Body of pancreas (tissue), 4 donors: ENCODE measurements around the gene M1AP. TPM values are rescaled to one million over a fixed set of nuclear protein-coding genes. Genes with fewer than 3 reads are reported as not detected.
A peak's percentile ranks its signal among the peaks of the same experiment; 100 is the strongest.

Experiments used
- ATAC-seq: fragments of 150-250 bp; one replicate; pipeline ENCODE4 v1.9.1; 2016
- DNase-seq, 4 donors: peaks; one replicate each; pipeline ENCODE4 v3.0.0-alpha.2; 2019
- H3K27ac ChIP-seq, 4 donors: fragments of 200-600 bp; sonication (generic); 1 replicate in 3 of 4; 2 replicates in 1 of 4; pipeline versions ENCODE4 v1.5.1 to v1.6.1; 2016 to 2019; ENCODE audit warnings: mild to moderate bottlenecking in 1 of 4, mixed read lengths in 1 of 4, moderate library complexity in 1 of 4
- H3K27me3 ChIP-seq, 2 donors: fragments of 200-600 bp; sonication (generic); one replicate each; pipeline ENCODE4 v1.6.0; 2016; ENCODE audit warnings: mild to moderate bottlenecking in 1 of 2
- H3K36me3 ChIP-seq, 2 donors: fragments of 200-600 bp; sonication (generic); replicated peaks in 1 of 2; 2 replicates each; pipeline ENCODE4 v1.5.1; 2016; ENCODE audit warnings: low read depth in 2 of 2; ENCODE audit not compliant: insufficient read depth in 1 of 2
- H3K4me1 ChIP-seq: fragments of 200-600 bp; sonication (generic); one replicate; pipeline ENCODE4 v1.6.0; 2016
- H3K4me3 ChIP-seq, 2 donors: fragments of 200-600 bp; sonication (generic); 1 replicate in 1 of 2; 2 replicates in 1 of 2; pipeline ENCODE4 v1.5.1; 2016 to 2019
- H3K9me3 ChIP-seq, 3 donors: fragments of 200-600 bp; sonication (generic); 1 replicate in 2 of 3; 2 replicates in 1 of 3; pipeline ENCODE4 v1.5.1; 2016
- CTCF ChIP-seq, 7 experiments: fragments of 450-650 bp in 4 of 7; fragments of 200-600 bp in 3 of 7; sonication (generic) in 3 of 7; IDR thresholded peaks; one replicate each; pipeline ENCODE4 v1.5.1; 2016 to 2019; ENCODE audit warnings: antibody characterized with exemption in 7 of 7
- POLR2A ChIP-seq, 3 donors: fragments of 450-650 bp; IDR thresholded peaks; one replicate each; pipeline ENCODE4 v1.6.1; 2016; ENCODE audit warnings: antibody characterized with exemption in 3 of 3, mild to moderate bottlenecking in 2 of 3
- WGBS, 2 donors: methylation state at CpG; one replicate each; pipeline ENCODE4 v1.1.5; 2017; 5-methylcytosine and 5-hydroxymethylcytosine counted together
- intact Hi-C: fragments of 100-400 bp; cut with DNase I; formaldehyde crosslinking; loops from one replicate; pipeline ENCODE4 v1.15.1; 2023
- total RNA-seq, 2 donors: library from RNA; depleted of rRNA; stranded (reverse); fragments of >200 nt; gene quantifications; one replicate each; pipeline ENCODE4 v1.1.0, GENCODE V29; 2016

The M1AP gene
- total RNA-seq, 2 donors from 2014 or later: not detected

GRCh38 chr2:74548900-74549826 is 99.0 kb downstream of the M1AP start:
- H3K4me3 ChIP-seq: peak overlapping the region; percentile 24 to 69
- ATAC-seq (peak; percentile 85), DNase-seq (peak; percentile 60 to 72 (median 62))
- H3K27me3 ChIP-seq: no peaks in the 10 kb centered on the region
- no peaks in the 10 kb centered on the region for H3K9me3 ChIP-seq
- 3 to 12% methylated on average over 17 to 85 of the region's 85 CpGs for WGBS, 2 donors
- H3K4me1 ChIP-seq: peaks cover 26% of the 10 kb centered on the region
- intact Hi-C loops: no loop called here
- H3K36me3 ChIP-seq: no peaks in the 10 kb centered on the region
- H3K27ac ChIP-seq: peak overlapping the region in 3 of 4 donors; percentile 40 to 62 (median 53)
- TF ChIP-seq CTCF (IDR thresholded peaks at IDR 0.05): peak in 1 of 7 experiments; percentile 13
- peak in 2 of 3 donors; percentile 30 to 32 for TF ChIP-seq POLR2A (IDR thresholded peaks at IDR 0.05)

GRCh38 chr2:74548285-74548899 is 99.7 kb downstream of the M1AP start:
- no peaks in the 10 kb centered on the region for H3K27me3 ChIP-seq
- peak overlapping the region; percentile 24 to 69 for H3K4me3 ChIP-seq
- TF ChIP-seq CTCF (IDR thresholded peaks at IDR 0.05) (no peak), POLR2A (IDR thresholded peaks at IDR 0.05) (no peak)
- H3K36me3 ChIP-seq: no peaks in the 10 kb centered on the region
- H3K4me1 ChIP-seq: peaks cover 20% of the 10 kb centered on the region
- 17 to 32% methylated on average over 15 to 26 of the region's 26 CpGs for WGBS, 2 donors
- H3K9me3 ChIP-seq: no peaks in the 10 kb centered on the region
- H3K27ac ChIP-seq: peak overlapping the region in 3 of 4 donors; percentile 40 to 62 (median 53)
- no peak for DNase-seq
- intact Hi-C loops: no loop called here
- ATAC-seq: no peak

GRCh38 chr2:74546004-74546403 is 102.1 kb downstream of the M1AP start:
- ATAC-seq: no peak
- intact Hi-C loops: no loop called here
- Histone ChIP-seq H3K27ac (no peak overlapping the region), H3K9me3 (no peaks in the 10 kb centered on the region), H3K4me3 (no peak overlapping the region), H3K27me3 (no peaks in the 10 kb centered on the region), H3K4me1 (peaks cover 18% of the 10 kb centered on the region), H3K36me3 (no peaks in the 10 kb centered on the region)
- TF ChIP-seq CTCF (IDR thresholded peaks at IDR 0.05) (no peak), POLR2A (IDR thresholded peaks at IDR 0.05) (no peak)
- 71 to 77% methylated on average over 3 of the region's 3 CpGs for WGBS, 2 donors
- no peak for DNase-seq

- intact Hi-C loops: no loop called here
- 72 to 78% methylated on average over 3 of the region's 3 CpGs for WGBS, 2 donors
- Histone ChIP-seq H3K36me3 (no peaks in the 10 kb centered on the region), H3K27me3 (no peaks in the 10 kb centered on the region), H3K4me3 (no peak overlapping the region), H3K9me3 (no peaks in the 10 kb centered on the region), H3K4me1 (peaks cover 15% of the 10 kb centered on the region), H3K27ac (no peak overlapping the region)
- ATAC-seq: no peak
- no peak for DNase-seq
- TF ChIP-seq POLR2A (IDR thresholded peaks at IDR 0.05) (no peak), CTCF (IDR thresholded peaks at IDR 0.05) (peak in 2 of 7 experiments; percentile 3 to 10)
Observed at GRCh38 chr2:74544634-74545033, 103.5 kb downstream of the M1AP start.
